Testis (tissue), 3 donors: ENCODE measurements around the gene FHIT. TPM values are rescaled to one million over a fixed set of nuclear protein-coding genes. Genes with fewer than 3 reads are reported as not detected.

Experiments used
- DNase-seq: peaks from one replicate; pipeline ENCODE4 v3.0.0-alpha.2; 2019
- H3K27ac ChIP-seq, 2 donors: fragments of 200-600 bp; sonication (generic); one replicate each; pipeline ENCODE4 v1.5.1; 2019
- H3K27me3 ChIP-seq: fragments of 200-600 bp; sonication (generic); one replicate; pipeline ENCODE4 v1.5.1; 2019
- H3K36me3 ChIP-seq: fragments of 200-600 bp; sonication (generic); one replicate; pipeline ENCODE4 v1.5.1; 2017; ENCODE audit warnings: low read depth; ENCODE audit errors: missing control alignments
- H3K4me1 ChIP-seq: fragments of 200-600 bp; sonication (generic); one replicate; pipeline ENCODE4 v1.5.1; 2019
- H3K4me3 ChIP-seq, 2 donors: fragments of 200-600 bp; sonication (generic); one replicate each; pipeline ENCODE4 v1.5.1; 2017 to 2019
- H3K9me3 ChIP-seq: fragments of 200-600 bp; sonication (generic); one replicate; pipeline ENCODE4 v1.5.1; 2017
- POLR2A ChIP-seq: fragments of 450-650 bp; IDR thresholded peaks from one replicate; pipeline ENCODE4 v1.6.1; 2017; ENCODE audit warnings: antibody characterized with exemption, mild to moderate bottlenecking, moderate library complexity
- WGBS, 2 donors: methylation state at CpG; one replicate each; pipeline ENCODE4 v1.1.5; 2018; 5-methylcytosine and 5-hydroxymethylcytosine counted together
- intact Hi-C: fragments of 100-400 bp; cut with DNase I; formaldehyde crosslinking; loops from one replicate; pipeline ENCODE4 v1.15.1; 2023; ENCODE audit warnings: low total_unique reads
- polyA plus RNA-seq: library from polyadenylated mRNA; stranded (reverse); fragments of 350-450 nt; fragmentation: Illumina TruSeq; extraction: RNeasy Lipid Tissue Mini Kit (QIAGEN cat#74804); gene quantifications from one replicate; pipeline ENCODE4 v1.2.3, GENCODE V29; 2014; ENCODE audit warnings: low read depth, low replicate concordance; ENCODE audit not compliant: insufficient read depth
- total RNA-seq, 2 donors: library from RNA; depleted of rRNA; stranded (reverse); fragments of >200 nt; gene quantifications; one replicate each; pipeline ENCODE4 v1.2.3, GENCODE V29; 2016
- TF ChIP-seq, protein P1 (sequence below), 3 experiments: fragments of 450-650 bp in 2 of 3; fragments of 200-600 bp in 1 of 3; sonication (generic) in 1 of 3; IDR thresholded peaks; one replicate each; pipeline ENCODE4 v1.5.1; 2016 to 2019; ENCODE audit warnings: antibody characterized with exemption in 3 of 3, mild to moderate bottlenecking in 2 of 3, moderate library complexity in 1 of 3

Gene FHIT
- total and polyA plus RNA-seq, 3 donors from 2014 or later, result 10.1 to 29.6 (median 15.5) TPM

GRCh38 chr3:61237858-61238257 lies 13.4 kb downstream of the FHIT start:
- no peaks in the 10 kb centered on the region for H3K27me3 ChIP-seq
- TF ChIP-seq, protein P1, sequence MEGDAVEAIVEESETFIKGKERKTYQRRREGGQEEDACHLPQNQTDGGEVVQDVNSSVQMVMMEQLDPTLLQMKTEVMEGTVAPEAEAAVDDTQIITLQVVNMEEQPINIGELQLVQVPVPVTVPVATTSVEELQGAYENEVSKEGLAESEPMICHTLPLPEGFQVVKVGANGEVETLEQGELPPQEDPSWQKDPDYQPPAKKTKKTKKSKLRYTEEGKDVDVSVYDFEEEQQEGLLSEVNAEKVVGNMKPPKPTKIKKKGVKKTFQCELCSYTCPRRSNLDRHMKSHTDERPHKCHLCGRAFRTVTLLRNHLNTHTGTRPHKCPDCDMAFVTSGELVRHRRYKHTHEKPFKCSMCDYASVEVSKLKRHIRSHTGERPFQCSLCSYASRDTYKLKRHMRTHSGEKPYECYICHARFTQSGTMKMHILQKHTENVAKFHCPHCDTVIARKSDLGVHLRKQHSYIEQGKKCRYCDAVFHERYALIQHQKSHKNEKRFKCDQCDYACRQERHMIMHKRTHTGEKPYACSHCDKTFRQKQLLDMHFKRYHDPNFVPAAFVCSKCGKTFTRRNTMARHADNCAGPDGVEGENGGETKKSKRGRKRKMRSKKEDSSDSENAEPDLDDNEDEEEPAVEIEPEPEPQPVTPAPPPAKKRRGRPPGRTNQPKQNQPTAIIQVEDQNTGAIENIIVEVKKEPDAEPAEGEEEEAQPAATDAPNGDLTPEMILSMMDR (IDR thresholded peaks at IDR 0.05), result no peak
- no peak for TF ChIP-seq POLR2A
- H3K27ac ChIP-seq, result no peak overlapping the region
- intact Hi-C loops, result no loop called here
- H3K9me3 ChIP-seq, result no peaks in the 10 kb centered on the region
- no peaks in the 10 kb centered on the region for H3K4me1 ChIP-seq
- no peak for DNase-seq
- WGBS, 2 donors, result 63 to 84% methylated on average over 1 of the region's 1 CpG
- H3K4me3 ChIP-seq, result no peak overlapping the region
- no peaks in the 10 kb centered on the region for H3K36me3 ChIP-seq

GRCh38 chr3:61236556-61236955 lies 14.7 kb downstream of the FHIT start:
- DNase-seq, result no peak
- Histone ChIP-seq H3K27ac (no peak overlapping the region), H3K9me3 (no peaks in the 10 kb centered on the region), H3K4me1 (no peaks in the 10 kb centered on the region), H3K27me3 (no peaks in the 10 kb centered on the region), H3K4me3 (no peak overlapping the region), H3K36me3 (no peaks in the 10 kb centered on the region)
- intact Hi-C loops, result no loop called here
- TF ChIP-seq, protein P1 (IDR thresholded peaks at IDR 0.05), result no peak
- no peak for TF ChIP-seq POLR2A

- intact Hi-C loops, result no loop called here
- Histone ChIP-seq H3K4me3 (no peak overlapping the region), H3K27me3 (no peaks in the 10 kb centered on the region), H3K9me3 (no peaks in the 10 kb centered on the region), H3K4me1 (no peaks in the 10 kb centered on the region), H3K36me3 (no peaks in the 10 kb centered on the region), H3K27ac (no peak overlapping the region)
- DNase-seq, result no peak
- TF ChIP-seq, protein P1 (IDR thresholded peaks at IDR 0.05), result no peak
- no peak for TF ChIP-seq POLR2A
These were observed 17.5 kb downstream of the FHIT start for GRCh38 chr3:61233746-61234145.

DNA sequence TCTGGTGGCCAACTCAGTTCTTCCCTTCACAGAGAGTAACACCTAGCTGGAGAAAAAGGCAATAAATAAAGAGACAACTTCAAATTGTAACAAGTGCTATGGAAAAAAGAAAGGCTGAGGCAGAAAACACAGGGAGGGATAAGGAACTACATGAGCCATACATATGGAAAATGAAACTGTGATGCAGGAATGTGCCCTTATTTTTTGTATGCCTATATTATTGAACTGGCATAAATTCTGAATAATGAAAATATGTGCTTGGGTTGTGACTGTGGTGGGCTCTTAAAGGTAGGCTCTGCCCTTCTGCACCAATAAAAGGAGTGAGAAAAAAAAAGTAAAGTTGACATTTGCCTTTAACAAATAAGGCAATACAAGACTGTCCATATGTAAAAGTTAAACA lies 19.6 kb downstream of the FHIT start:
- H3K36me3 ChIP-seq, result no peaks in the 10 kb centered on the region
- H3K27ac ChIP-seq, result no peak overlapping the region
- H3K27me3 ChIP-seq, result no peaks in the 10 kb centered on the region
- no peak overlapping the region for H3K4me3 ChIP-seq
- TF ChIP-seq POLR2A, result no peak
- TF ChIP-seq, protein P1 (IDR thresholded peaks at IDR 0.05), result no peak
- DNase-seq, result no peak
- no peaks in the 10 kb centered on the region for H3K9me3 ChIP-seq
- intact Hi-C loops, result no loop called here
- no peaks in the 10 kb centered on the region for H3K4me1 ChIP-seq

DNA sequence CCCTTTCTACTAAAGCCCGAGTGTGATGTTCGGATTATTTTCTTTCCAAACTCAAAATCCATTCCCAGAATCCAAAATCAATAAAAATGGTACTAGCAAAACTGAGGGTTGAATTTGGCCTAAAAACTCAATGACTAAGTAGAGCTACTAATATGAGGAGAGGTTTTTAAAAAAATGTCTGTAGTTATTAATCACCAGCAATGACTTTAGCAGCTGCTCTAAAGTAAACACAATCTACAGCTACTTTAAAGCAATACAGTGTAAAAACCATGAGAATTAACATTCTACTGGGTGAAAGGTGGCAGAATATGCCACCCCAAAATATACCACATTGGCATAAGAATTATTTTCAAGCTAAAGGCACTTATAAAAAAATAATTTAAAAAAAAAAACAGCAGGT lies 23.5 kb downstream of the FHIT start:
- DNase-seq, result no peak
- Histone ChIP-seq H3K27ac (peak overlapping the region in 1 of 2 donors; percentile 31), H3K4me3 (no peak overlapping the region), H3K27me3 (no peaks in the 10 kb centered on the region), H3K36me3 (no peaks in the 10 kb centered on the region), H3K9me3 (no peaks in the 10 kb centered on the region), H3K4me1 (no peaks in the 10 kb centered on the region)
- 67 to 74% methylated on average over 2 of the region's 2 CpGs for WGBS, 2 donors
- no peak for TF ChIP-seq POLR2A
- intact Hi-C loops, result no loop called here
